ENCODE results near the gene CNOT3.

GRCh38 chr19:54168174-54168917 is 30.8 kb downstream of the CNOT3 start:
- TF ChIP-seq YY1 (IDR thresholded peaks at IDR 0.05; ENCODE audit: low read depth) (no peak), TAF1 (IDR thresholded peaks at IDR 0.05; ENCODE audit: low read depth) (no peak), ZBTB7A (IDR thresholded peaks at IDR 0.05; ENCODE audit: low read depth) (no peak), CREB1 (IDR thresholded peaks at IDR 0.05; ENCODE audit: low read depth) (no peak), TEAD4 (IDR thresholded peaks at IDR 0.05) (no peak)

Data from Ishikawa (cell line).